ENCODE results near the gene USP3.

GRCh38 chr15:63491116-63491827, 13.1 kb upstream of the USP3 start:
- TF ChIP-seq HMG20B (CRISPR knock-in tag; conservative IDR thresholded peaks at IDR 0.05) (no peak), POLR2A (IDR thresholded peaks at IDR 0.05; ENCODE audit: insufficient read depth in 1 of 2, low read depth in 2 of 2, low read length in 2 of 2) (no peak), MAFG (CRISPR knock-in tag; IDR thresholded peaks at IDR 0.05) (no peak), FOXP1 (IDR thresholded peaks at IDR 0.05) (no peak), FOXP1 (CRISPR knock-in tag; IDR thresholded peaks at IDR 0.05) (no peak), HINFP (CRISPR knock-in tag; IDR thresholded peaks at IDR 0.05; ENCODE audit: low read depth) (no peak), ELF1 (CRISPR knock-in tag; IDR thresholded peaks at IDR 0.05) (no peak)

Measured in HepG2 (cell line).